Astrocyte (in vitro differentiated cells and primary cell): ENCODE measurements around the gene DOK6. TPM values are rescaled to one million over a fixed set of nuclear protein-coding genes. Genes with fewer than 3 reads are reported as not detected.
A peak's percentile ranks its signal among the peaks of the same experiment; 100 is the strongest.

ENCODE experiments used
- DNase-seq: peaks from one replicate; pipeline ENCODE4 v3.0.0-alpha.2; 2010; ENCODE audit warnings: low read depth
- FAIRE-seq: peaks from 2 replicates; lab custom pipeline; 2011; peaks lifted over from hg19 to GRCh38; lab: Jason Lieb, UNC
- H2AFZ ChIP-seq: 2 replicates; pipeline ENCODE4 v1.6.0; 2012; ENCODE audit warnings: low read depth, low read length, inconsistent platforms
- H3K27ac ChIP-seq: 2 replicates; pipeline ENCODE4 v1.5.1; 2011; ENCODE audit warnings: low read depth, low read length, inconsistent platforms
- H3K27me3 ChIP-seq: 2 replicates; pipeline ENCODE4 v1.6.0; 2011; ENCODE audit warnings: low read length, inconsistent platforms; ENCODE audit not compliant: insufficient read depth
- H3K36me3 ChIP-seq: 2 replicates; pipeline ENCODE4 v1.5.1; 2011; ENCODE audit warnings: low read length, inconsistent platforms; ENCODE audit not compliant: insufficient read depth
- H3K4me1 ChIP-seq: 2 replicates; pipeline ENCODE4 v1.5.1; 2011; ENCODE audit warnings: low read length, inconsistent platforms; ENCODE audit not compliant: insufficient read depth
- H3K4me2 ChIP-seq: 2 replicates; pipeline ENCODE4 v1.6.0; 2012; ENCODE audit warnings: low read length, inconsistent platforms
- H3K4me3 ChIP-seq: 2 replicates; pipeline ENCODE4 v1.5.1; 2011; ENCODE audit warnings: low read depth, mild to moderate bottlenecking, low read length, inconsistent platforms; ENCODE audit not compliant: insufficient read depth
- H3K79me2 ChIP-seq: 2 replicates; pipeline ENCODE4 v1.6.0; 2012; ENCODE audit warnings: mild to moderate bottlenecking, low read length, inconsistent platforms; ENCODE audit not compliant: insufficient read depth
- H3K9ac ChIP-seq: 2 replicates; pipeline ENCODE4 v1.6.0; 2012; ENCODE audit warnings: mild to moderate bottlenecking, low read length, inconsistent platforms
- H3K9me3 ChIP-seq: 2 replicates; pipeline ENCODE4 v1.5.1; 2012; ENCODE audit warnings: low read depth, mild to moderate bottlenecking, low read length, inconsistent platforms; ENCODE audit not compliant: insufficient read depth
- H4K20me1 ChIP-seq: 2 replicates; pipeline ENCODE4 v1.6.0; 2012; ENCODE audit warnings: low read length, inconsistent platforms; ENCODE audit not compliant: insufficient read depth
- H3K27ac Mint-ChIP-seq: one replicate; pipeline ENCODE4 v1.8.0; 2021; ENCODE audit warnings: mild to moderate bottlenecking, mixed read lengths; ENCODE audit not compliant: unreplicated experiment
- H3K27me3 Mint-ChIP-seq: one replicate; pipeline ENCODE4 v1.8.0; 2021; ENCODE audit warnings: low read depth, mixed read lengths; ENCODE audit not compliant: unreplicated experiment
- H3K36me3 Mint-ChIP-seq: one replicate; pipeline ENCODE4 v1.8.0; 2021; ENCODE audit warnings: low read depth, mixed read lengths; ENCODE audit not compliant: unreplicated experiment
- H3K4me1 Mint-ChIP-seq: one replicate; pipeline ENCODE4 v1.8.0; 2021; ENCODE audit warnings: low read depth, mixed read lengths; ENCODE audit not compliant: unreplicated experiment
- H3K4me3 Mint-ChIP-seq: one replicate; pipeline ENCODE4 v1.8.0; 2021; ENCODE audit warnings: mild to moderate bottlenecking, moderate library complexity, mixed read lengths; ENCODE audit not compliant: unreplicated experiment
- H3K9me3 Mint-ChIP-seq: one replicate; pipeline ENCODE4 v1.8.0; 2021; ENCODE audit warnings: mild to moderate bottlenecking, mixed read lengths; ENCODE audit not compliant: unreplicated experiment
- CTCF ChIP-seq: IDR thresholded peaks from 2 replicates; pipeline ENCODE4 v1.5.1; 2011; ENCODE audit warnings: low read depth, mild to moderate bottlenecking, inconsistent platforms, low read length, moderate library complexity; ENCODE audit not compliant: insufficient read depth
- EZH2 ChIP-seq: IDR thresholded peaks from 2 replicates; pipeline ENCODE4 v1.6.1; 2012; ENCODE audit warnings: mild to moderate bottlenecking, low read length, inconsistent platforms; ENCODE audit not compliant: insufficient read depth
- total RNA-seq: library from RNA; stranded (reverse); gene quantifications from 2 replicates; pipeline ENCODE4 v1.2.1, GENCODE V29; 2021

DOK6 gene
- total RNA-seq, 1 donor from 2014 or later: 2.9 TPM

- H3K79me2 ChIP-seq: no peaks in the 10 kb centered on the region
- H3K36me3 ChIP-seq: no peaks in the 10 kb centered on the region
- Mint-ChIP-seq H3K27ac (no peak overlapping the region), H3K4me1 (peaks cover 2% of the 10 kb centered on the region), H3K9me3 (no peaks in the 10 kb centered on the region), H3K4me3 (no peak overlapping the region), H3K36me3 (no peaks in the 10 kb centered on the region), H3K27me3 (no peaks in the 10 kb centered on the region)
- peak; percentile 32 for FAIRE-seq
- H3K27me3 ChIP-seq: no peaks in the 10 kb centered on the region
- H3K27ac ChIP-seq: no peak overlapping the region
- TF ChIP-seq EZH2 (no peak), CTCF (no peak)
- no peak overlapping the region for H3K4me2 ChIP-seq
- no peak overlapping the region for H2AFZ ChIP-seq
- no peaks in the 10 kb centered on the region for H3K9me3 ChIP-seq
- no peaks in the 10 kb centered on the region for H4K20me1 ChIP-seq
- peak; percentile 59 for DNase-seq
- H3K4me1 ChIP-seq: no peaks in the 10 kb centered on the region
- no peak overlapping the region for H3K9ac ChIP-seq
- H3K4me3 ChIP-seq: no peak overlapping the region
Measured at GRCh38 chr18:69725855-69726508, 325.3 kb downstream of the DOK6 start.

GRCh38 chr18:69727912-69728572 is 327.4 kb downstream of the DOK6 start:
- no peak overlapping the region for H2AFZ ChIP-seq
- no peaks in the 10 kb centered on the region for H3K4me1 ChIP-seq
- H3K27ac Mint-ChIP-seq: no peak overlapping the region
- H3K27ac ChIP-seq: no peak overlapping the region
- peaks cover 2% of the 10 kb centered on the region for H3K4me1 Mint-ChIP-seq
- no peaks in the 10 kb centered on the region for H3K36me3 ChIP-seq
- TF ChIP-seq CTCF: no peak
- TF ChIP-seq EZH2: no peak
- no peaks in the 10 kb centered on the region for H3K27me3 Mint-ChIP-seq
- no peaks in the 10 kb centered on the region for H3K9me3 Mint-ChIP-seq
- H3K4me2 ChIP-seq: no peak overlapping the region
- H4K20me1 ChIP-seq: no peaks in the 10 kb centered on the region
- DNase-seq: peak; percentile 76
- no peak for FAIRE-seq
- H3K36me3 Mint-ChIP-seq: no peaks in the 10 kb centered on the region
- H3K9me3 ChIP-seq: no peaks in the 10 kb centered on the region
- H3K4me3 ChIP-seq: no peak overlapping the region
- H3K79me2 ChIP-seq: no peaks in the 10 kb centered on the region
- no peak overlapping the region for H3K4me3 Mint-ChIP-seq
- no peak overlapping the region for H3K9ac ChIP-seq
- H3K27me3 ChIP-seq: no peaks in the 10 kb centered on the region

- H3K4me3 Mint-ChIP-seq: no peak overlapping the region
- no peaks in the 10 kb centered on the region for H3K9me3 Mint-ChIP-seq
- TF ChIP-seq CTCF: no peak
- TF ChIP-seq EZH2: no peak
- Histone ChIP-seq H3K79me2 (no peaks in the 10 kb centered on the region), H3K4me1 (no peaks in the 10 kb centered on the region), H3K27ac (no peak overlapping the region), H3K4me3 (no peak overlapping the region), H4K20me1 (no peaks in the 10 kb centered on the region), H3K9ac (no peak overlapping the region), H3K4me2 (no peak overlapping the region), H3K9me3 (no peaks in the 10 kb centered on the region), H2AFZ (no peak overlapping the region), H3K36me3 (no peaks in the 10 kb centered on the region), H3K27me3 (no peaks in the 10 kb centered on the region)
- no peak for FAIRE-seq
- peaks cover 2% of the 10 kb centered on the region for H3K4me1 Mint-ChIP-seq
- no peak for DNase-seq
- H3K36me3 Mint-ChIP-seq: no peaks in the 10 kb centered on the region
- no peak overlapping the region for H3K27ac Mint-ChIP-seq
- H3K27me3 Mint-ChIP-seq: no peaks in the 10 kb centered on the region
Measured at GRCh38 chr18:69730664-69731063, 330.0 kb downstream of the DOK6 start.
